Ascending aorta (tissue), 2 donors: Measurements from ENCODE around the gene LIN7B. TPM values are rescaled to one million over a fixed set of nuclear protein-coding genes. Genes with fewer than 3 reads are reported as not detected.

ENCODE experiments used
- DNase-seq, 2 donors: peaks; one replicate each; pipeline ENCODE4 v3.0.0-alpha.2; 2019; ENCODE audit warnings: low spot score in 2 of 2
- H3K27ac ChIP-seq, 2 donors: fragments of 200-600 bp; sonication (generic); one replicate each; pipeline ENCODE4 v1.5.1; 2016 to 2017; ENCODE audit warnings: mild to moderate bottlenecking in 1 of 2
- H3K27me3 ChIP-seq: fragments of 200-600 bp; sonication (generic); one replicate; pipeline ENCODE4 v1.5.1; 2017
- H3K36me3 ChIP-seq, 2 donors: fragments of 200-600 bp; sonication (generic); one replicate each; pipeline ENCODE4 v1.5.1; 2016
- H3K4me1 ChIP-seq, 2 donors: fragments of 200-600 bp; sonication (generic); one replicate each; pipeline ENCODE4 v1.5.1; 2016 to 2017; ENCODE audit warnings: mild to moderate bottlenecking in 1 of 2
- H3K4me3 ChIP-seq, 2 donors: fragments of 200-600 bp; sonication (generic); one replicate each; pipeline ENCODE4 v1.5.1; 2016 to 2017; ENCODE audit warnings: mild to moderate bottlenecking in 1 of 2
- H3K9me3 ChIP-seq, 2 donors: fragments of 200-600 bp; sonication (generic); one replicate each; pipeline ENCODE4 v1.5.1; 2016
- intact Hi-C: fragments of 100-400 bp; cut with DNase I; formaldehyde crosslinking; loops from one replicate; pipeline ENCODE4 v1.15.1; 2023
- total RNA-seq: library from RNA; depleted of rRNA; stranded (reverse); fragments of >200 nt; gene quantifications from one replicate; pipeline ENCODE4 v1.1.0, GENCODE V29; 2016
- TF ChIP-seq, protein P1 (sequence below), 3 experiments: fragments of 200-600 bp in 2 of 3; fragments of 450-650 bp in 1 of 3; sonication (generic) in 2 of 3; IDR thresholded peaks; one replicate each; pipeline ENCODE4 v1.5.1; 2016 to 2019; ENCODE audit warnings: antibody characterized with exemption in 3 of 3, mild to moderate bottlenecking in 1 of 3, moderate library complexity in 1 of 3

The LIN7B gene
- total RNA-seq, 1 donor from 2014 or later: 42.1 TPM

DNA sequence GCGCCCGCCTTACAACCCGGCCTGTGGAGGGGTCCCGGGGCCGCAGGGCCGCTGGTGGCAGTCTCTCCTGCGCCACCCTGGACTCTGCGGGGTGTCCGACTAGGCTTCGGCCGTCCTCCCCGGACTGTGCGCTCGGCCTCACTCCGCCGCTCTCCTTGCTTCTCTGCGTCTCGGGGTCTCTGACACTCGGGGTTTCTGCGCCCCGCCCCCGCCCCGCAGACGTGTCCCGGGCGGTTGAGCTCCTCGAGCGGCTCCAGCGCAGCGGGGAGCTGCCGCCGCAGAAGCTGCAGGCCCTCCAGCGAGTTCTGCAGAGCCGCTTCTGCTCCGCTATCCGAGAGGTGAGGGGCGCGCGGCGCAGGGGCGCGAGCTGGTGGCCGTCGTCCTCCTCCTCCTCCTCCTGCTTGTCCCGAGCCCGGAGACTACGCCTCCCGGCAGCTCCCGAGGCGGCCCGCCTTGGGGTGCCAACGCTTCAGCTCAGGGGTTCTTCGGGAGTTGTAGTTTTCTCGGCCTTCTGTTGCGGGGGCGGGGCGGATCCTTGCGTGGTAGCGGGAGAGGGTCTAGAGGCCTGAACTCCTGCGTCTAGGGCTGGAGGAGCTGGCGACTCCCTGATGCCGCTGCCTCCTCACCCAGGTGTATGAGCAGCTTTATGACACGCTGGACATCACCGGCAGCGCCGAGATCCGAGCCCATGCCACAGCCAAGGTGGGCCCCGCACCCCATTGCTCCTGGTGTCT, 627 bp downstream of the LIN7B start:
- H3K36me3 ChIP-seq: no peaks in the 10 kb centered on the region
- peak overlapping the region; percentile 84 to 99 for H3K4me3 ChIP-seq
- H3K9me3 ChIP-seq: no peaks in the 10 kb centered on the region
- H3K27ac ChIP-seq: peak overlapping the region; percentile 72 to 86
- TF ChIP-seq, protein P1, sequence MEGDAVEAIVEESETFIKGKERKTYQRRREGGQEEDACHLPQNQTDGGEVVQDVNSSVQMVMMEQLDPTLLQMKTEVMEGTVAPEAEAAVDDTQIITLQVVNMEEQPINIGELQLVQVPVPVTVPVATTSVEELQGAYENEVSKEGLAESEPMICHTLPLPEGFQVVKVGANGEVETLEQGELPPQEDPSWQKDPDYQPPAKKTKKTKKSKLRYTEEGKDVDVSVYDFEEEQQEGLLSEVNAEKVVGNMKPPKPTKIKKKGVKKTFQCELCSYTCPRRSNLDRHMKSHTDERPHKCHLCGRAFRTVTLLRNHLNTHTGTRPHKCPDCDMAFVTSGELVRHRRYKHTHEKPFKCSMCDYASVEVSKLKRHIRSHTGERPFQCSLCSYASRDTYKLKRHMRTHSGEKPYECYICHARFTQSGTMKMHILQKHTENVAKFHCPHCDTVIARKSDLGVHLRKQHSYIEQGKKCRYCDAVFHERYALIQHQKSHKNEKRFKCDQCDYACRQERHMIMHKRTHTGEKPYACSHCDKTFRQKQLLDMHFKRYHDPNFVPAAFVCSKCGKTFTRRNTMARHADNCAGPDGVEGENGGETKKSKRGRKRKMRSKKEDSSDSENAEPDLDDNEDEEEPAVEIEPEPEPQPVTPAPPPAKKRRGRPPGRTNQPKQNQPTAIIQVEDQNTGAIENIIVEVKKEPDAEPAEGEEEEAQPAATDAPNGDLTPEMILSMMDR (IDR thresholded peaks at IDR 0.05): no peak
- DNase-seq: peak in 1 of 2 donors; percentile 84
- H3K27me3 ChIP-seq: no peaks in the 10 kb centered on the region
- peaks cover 14 to 24% of the 10 kb centered on the region in 2 donors for H3K4me1 ChIP-seq
- intact Hi-C loops: no loop called here

DNA sequence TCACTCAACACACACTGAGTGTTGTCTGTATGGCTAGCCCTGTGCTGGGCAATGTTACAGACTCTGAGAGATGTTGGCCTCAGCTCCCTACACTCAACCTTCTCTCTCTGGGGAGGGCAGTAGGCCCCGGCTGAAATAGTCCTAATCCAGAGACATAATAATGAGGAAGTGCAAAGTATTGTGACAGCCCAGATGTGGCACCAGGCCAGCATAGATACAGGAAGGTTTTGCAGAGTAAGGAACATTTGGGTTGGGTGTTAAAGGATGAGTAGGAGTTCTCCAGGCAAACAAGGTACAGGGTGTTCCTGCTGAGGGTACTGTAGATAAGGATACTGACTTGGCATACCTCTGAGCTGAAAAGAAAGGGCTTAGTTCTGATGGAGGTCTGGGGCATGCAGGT, 2.4 kb downstream of the LIN7B start:
- Histone ChIP-seq H3K27me3 (no peaks in the 10 kb centered on the region), H3K27ac (no peak overlapping the region), H3K4me1 (peaks cover 14 to 25% of the 10 kb centered on the region in 2 donors), H3K9me3 (no peaks in the 10 kb centered on the region), H3K36me3 (no peaks in the 10 kb centered on the region), H3K4me3 (no peak overlapping the region)
- TF ChIP-seq, protein P1 (IDR thresholded peaks at IDR 0.05): no peak
- peak in 1 of 2 donors; percentile 76 for DNase-seq
- intact Hi-C loops: no loop called here

DNA sequence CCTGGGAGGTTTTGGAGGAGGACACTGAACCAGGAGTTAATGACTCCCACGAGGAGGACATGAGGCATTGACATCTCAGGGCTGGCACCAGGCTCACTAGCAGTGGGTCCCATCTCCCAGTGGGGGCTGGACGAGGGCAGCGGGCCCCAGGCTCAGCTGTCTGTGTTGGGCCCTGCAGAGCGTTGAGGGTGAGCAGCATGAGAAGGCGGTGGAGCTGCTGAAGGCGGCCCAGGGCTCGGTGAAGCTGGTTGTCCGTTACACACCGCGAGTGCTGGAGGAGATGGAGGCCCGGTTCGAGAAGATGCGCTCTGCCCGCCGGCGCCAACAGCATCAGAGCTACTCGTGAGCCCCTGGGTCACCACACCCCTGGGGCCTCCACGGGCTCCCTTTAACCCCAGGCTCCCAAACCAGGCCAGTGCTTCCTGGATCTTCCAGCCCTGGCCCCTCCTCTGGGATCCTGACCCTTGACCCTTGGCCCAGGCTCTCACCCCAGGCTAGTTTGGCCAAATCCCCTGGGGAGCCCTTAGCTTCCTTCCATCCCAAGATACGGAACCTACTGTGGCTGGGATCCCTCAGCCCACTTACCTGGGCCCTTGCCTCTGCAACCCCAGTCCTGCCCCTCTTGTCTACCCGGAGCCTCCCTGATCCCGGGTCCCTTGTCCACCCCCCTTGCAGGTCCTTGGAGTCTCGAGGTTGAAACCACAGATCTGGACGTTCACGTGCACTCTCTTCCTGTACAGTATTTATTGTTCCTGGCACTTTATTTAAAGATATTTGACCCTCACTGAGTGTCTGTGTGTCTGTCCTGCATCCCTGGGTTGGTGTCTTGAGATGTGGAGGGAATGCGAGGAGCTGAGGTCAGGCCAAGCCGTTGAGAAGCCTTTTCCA, 3.8 kb downstream of the LIN7B start:
- peak overlapping the region; percentile 93 to 96 for H3K27ac ChIP-seq
- no peaks in the 10 kb centered on the region for H3K36me3 ChIP-seq
- no peaks in the 10 kb centered on the region for H3K9me3 ChIP-seq
- TF ChIP-seq, protein P1 (IDR thresholded peaks at IDR 0.05): no peak
- no peaks in the 10 kb centered on the region for H3K27me3 ChIP-seq
- peak overlapping the region; percentile 63 to 73 for H3K4me3 ChIP-seq
- DNase-seq: no peak
- H3K4me1 ChIP-seq: peaks cover 14 to 25% of the 10 kb centered on the region in 2 donors
- intact Hi-C loops: no loop called here

DNA sequence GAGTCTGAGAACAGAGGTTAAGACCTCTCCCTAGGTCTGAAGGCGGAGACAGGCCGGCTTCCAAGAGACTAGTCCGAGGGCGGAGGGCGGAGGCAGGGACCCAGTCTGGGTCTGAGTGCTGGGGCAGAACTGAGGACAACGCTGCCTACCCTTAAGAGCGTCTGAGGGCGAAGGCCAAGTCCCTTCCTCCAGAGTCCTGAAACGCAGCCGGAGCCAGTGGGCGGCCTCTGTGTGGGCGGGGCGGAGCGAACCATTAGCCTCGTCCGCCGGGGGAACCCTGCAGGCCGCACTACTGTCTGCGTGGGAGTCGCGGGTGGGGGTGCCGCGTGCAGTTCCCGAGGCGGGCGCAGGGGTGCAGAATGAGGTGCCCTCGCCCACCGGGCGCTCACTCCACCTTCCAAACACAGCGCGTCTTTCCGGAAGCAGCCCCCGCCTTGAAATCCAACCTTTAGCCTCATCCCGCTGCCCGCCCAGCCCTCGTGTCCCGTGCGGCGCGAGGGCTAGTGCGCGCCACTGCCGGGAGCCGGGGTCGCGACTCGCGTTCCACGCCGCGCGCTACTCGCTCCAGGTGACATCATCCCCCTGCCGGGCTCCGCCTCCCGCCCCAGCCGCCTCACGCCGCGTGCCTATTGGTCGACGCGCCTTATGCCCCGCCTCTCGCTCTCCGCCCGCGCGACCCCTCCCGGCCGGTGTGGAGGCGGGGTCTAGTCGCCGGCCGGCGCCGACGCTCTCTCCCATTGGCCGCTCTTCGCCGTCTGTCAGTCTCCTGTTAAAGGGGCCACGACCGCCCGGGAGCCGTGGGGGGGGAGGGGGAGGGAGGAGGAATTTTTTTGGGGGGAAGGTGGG, 4.6 kb downstream of the LIN7B start, which contains the start of gene C19orf73:
C19orf73 (minus strand) TSS at position 579 of the 846 bp plus-strand sequence; CDS start at position 458, 121 bp downstream.
- H3K27me3 ChIP-seq: no peaks in the 10 kb centered on the region
- peak within 1 kb of the TSS; percentile 63 to 73 for H3K4me3 ChIP-seq
- H3K36me3 ChIP-seq: no peaks in the 10 kb centered on the region
- peaks cover 14 to 22% of the 10 kb centered on the region in 2 donors for H3K4me1 ChIP-seq
- peak; percentile 81 to 97 for DNase-seq
- no peaks in the 10 kb centered on the region for H3K9me3 ChIP-seq
- TF ChIP-seq, protein P1 (IDR thresholded peaks at IDR 0.05): peak in 1 of 3 experiments; percentile 11
- H3K27ac ChIP-seq: peak within 1 kb of the TSS; percentile 93 to 96
- intact Hi-C loops: loop anchor here (1.0 kb wide), 2 partner anchors 10 to 31 kb away; no protein-coding TSS in a partner anchor
